Stimulated activated CD4-positive, alpha-beta T cell treated with anti-CD3 and anti-CD28 coated beads, Interleukin-4, amount 100 ng/mL, for 48 hours (primary cell): Measurements from ENCODE around the gene MRC2.

Experiments
- DNase-seq, 2 donors: peaks; one replicate each; pipeline ENCODE4 v3.0.0-alpha.2; 2020; ENCODE audit warnings: low read depth in 2 of 2

Gene MRC2

GRCh38 chr17:62660629-62661118, 33.2 kb downstream of the MRC2 start:
- DNase-seq = no peak

GRCh38 chr17:62661337-62661736, 33.9 kb downstream of the MRC2 start:
- no peak for DNase-seq

GRCh38 chr17:62662855-62663254, 35.4 kb downstream of the MRC2 start:
- DNase-seq = no peak

- no peak for DNase-seq
Measured at GRCh38 chr17:62663304-62663703, 35.8 kb downstream of the MRC2 start.

GRCh38 chr17:62664336-62665120, 37.1 kb downstream of the MRC2 start:
- DNase-seq = no peak

- no peak for DNase-seq
Measured at GRCh38 chr17:62665599-62665998, 38.1 kb downstream of the MRC2 start.

GRCh38 chr17:62666061-62666800, 38.8 kb downstream of the MRC2 start:
- no peak for DNase-seq

GRCh38 chr17:62666801-62667591, 39.5 kb downstream of the MRC2 start:
- no peak for DNase-seq

GRCh38 chr17:62668091-62668804, 40.8 kb downstream of the MRC2 start:
- no peak for DNase-seq

- DNase-seq = no peak
Measured at GRCh38 chr17:62670202-62670821, 42.8 kb downstream of the MRC2 start.

- no peak for DNase-seq
Measured at GRCh38 chr17:62671553-62671952, 44.1 kb downstream of the MRC2 start.

- no peak for DNase-seq
Measured at GRCh38 chr17:62672957-62673356, 45.5 kb downstream of the MRC2 start.

- DNase-seq = no peak
Measured at GRCh38 chr17:62673614-62674362, 46.3 kb downstream of the MRC2 start.

GRCh38 chr17:62674363-62674739, 46.9 kb downstream of the MRC2 start:
- no peak for DNase-seq

- no peak for DNase-seq
Measured at GRCh38 chr17:62674841-62675240, 47.4 kb downstream of the MRC2 start.

- no peak for DNase-seq
Measured at GRCh38 chr17:62675260-62675659, 47.8 kb downstream of the MRC2 start.

- DNase-seq = no peak
Measured at GRCh38 chr17:62675701-62676100, 48.2 kb downstream of the MRC2 start.

GRCh38 chr17:62676231-62676943, 48.9 kb downstream of the MRC2 start:
- DNase-seq = no peak

GRCh38 chr17:62676952-62677596, 49.6 kb downstream of the MRC2 start:
- no peak for DNase-seq
